Duodenal mucosa (tissue), 2 donors: ENCODE measurements around the gene HOXD4.

ENCODE experiments used
- H3K27ac ChIP-seq: one replicate; pipeline ENCODE4 v1.7.0; 2013; ENCODE audit warnings: low read depth, low read length
- H3K27me3 ChIP-seq, 2 donors: one replicate each; pipeline ENCODE4 v1.7.0; 2013; ENCODE audit warnings: low read length in 2 of 2, control low read depth in 1 of 2; ENCODE audit not compliant: insufficient read depth in 2 of 2, control insufficient read depth in 1 of 2
- H3K36me3 ChIP-seq, 2 donors: one replicate each; pipeline ENCODE4 v1.7.0; 2013; ENCODE audit warnings: low read length in 2 of 2, control low read depth in 1 of 2; ENCODE audit not compliant: insufficient read depth in 2 of 2, control insufficient read depth in 1 of 2
- H3K4me1 ChIP-seq, 2 donors: one replicate each; pipeline ENCODE4 v1.7.0; 2013; ENCODE audit warnings: low read length in 2 of 2, control low read depth in 1 of 2; ENCODE audit not compliant: insufficient read depth in 2 of 2, control insufficient read depth in 1 of 2
- H3K4me3 ChIP-seq, 2 donors: one replicate each; pipeline ENCODE4 v1.7.0; 2013; ENCODE audit warnings: low read length in 2 of 2, low read depth in 1 of 2
- H3K9ac ChIP-seq, 2 donors: one replicate each; pipeline ENCODE4 v1.7.0; 2013; ENCODE audit warnings: low read length in 2 of 2, low read depth in 1 of 2
- H3K9me3 ChIP-seq, 2 donors: one replicate each; pipeline ENCODE4 v1.7.0; 2013; ENCODE audit warnings: low read length in 2 of 2, control low read depth in 1 of 2; ENCODE audit not compliant: control insufficient read depth in 1 of 2

Gene HOXD4

GRCh38 chr2:176164611-176165369 is 13.4 kb downstream of the HOXD4 start:
- H3K27me3 ChIP-seq, result peaks cover 79 to 89% of the 10 kb centered on the region in 2 donors
- H3K4me3 ChIP-seq, result no peak overlapping the region
- no peak overlapping the region for H3K27ac ChIP-seq
- no peaks in the 10 kb centered on the region for H3K9me3 ChIP-seq
- H3K36me3 ChIP-seq, result no peaks in the 10 kb centered on the region
- H3K9ac ChIP-seq, result no peak overlapping the region
- H3K4me1 ChIP-seq, result no peaks in the 10 kb centered on the region

GRCh38 chr2:176165370-176166050 is 14.2 kb downstream of the HOXD4 start:
- Histone ChIP-seq H3K27ac (no peak overlapping the region), H3K9ac (no peak overlapping the region), H3K4me1 (no peaks in the 10 kb centered on the region), H3K4me3 (no peak overlapping the region), H3K9me3 (no peaks in the 10 kb centered on the region), H3K36me3 (no peaks in the 10 kb centered on the region), H3K27me3 (peaks cover 78 to 89% of the 10 kb centered on the region in 2 donors)

- Histone ChIP-seq H3K4me3 (no peak overlapping the region), H3K9ac (no peak overlapping the region), H3K9me3 (no peaks in the 10 kb centered on the region), H3K27me3 (peaks cover 78 to 89% of the 10 kb centered on the region in 2 donors), H3K4me1 (no peaks in the 10 kb centered on the region), H3K27ac (no peak overlapping the region), H3K36me3 (no peaks in the 10 kb centered on the region)
These were observed 14.9 kb downstream of the HOXD4 start for GRCh38 chr2:176166272-176166671.

- H3K9me3 ChIP-seq, result no peaks in the 10 kb centered on the region
- H3K4me3 ChIP-seq, result no peak overlapping the region
- no peaks in the 10 kb centered on the region for H3K4me1 ChIP-seq
- H3K27me3 ChIP-seq, result peaks cover 78 to 86% of the 10 kb centered on the region in 2 donors
- no peak overlapping the region for H3K9ac ChIP-seq
- H3K36me3 ChIP-seq, result no peaks in the 10 kb centered on the region
- no peak overlapping the region for H3K27ac ChIP-seq
These were observed 16.0 kb downstream of the HOXD4 start for GRCh38 chr2:176167398-176167797.

- H3K27me3 ChIP-seq, result peaks cover 77 to 88% of the 10 kb centered on the region in 2 donors
- peak overlapping the region; percentile 13 for H3K27ac ChIP-seq
- H3K4me1 ChIP-seq, result no peaks in the 10 kb centered on the region
- no peak overlapping the region for H3K4me3 ChIP-seq
- H3K9ac ChIP-seq, result no peak overlapping the region
- no peaks in the 10 kb centered on the region for H3K36me3 ChIP-seq
- H3K9me3 ChIP-seq, result no peaks in the 10 kb centered on the region
These were observed 17.8 kb downstream of the HOXD4 start for GRCh38 chr2:176169181-176169580.

- peaks cover 77 to 88% of the 10 kb centered on the region in 2 donors for H3K27me3 ChIP-seq
- H3K27ac ChIP-seq, result no peak overlapping the region
- H3K36me3 ChIP-seq, result no peaks in the 10 kb centered on the region
- no peaks in the 10 kb centered on the region for H3K4me1 ChIP-seq
- H3K9ac ChIP-seq, result no peak overlapping the region
- H3K4me3 ChIP-seq, result no peak overlapping the region
- H3K9me3 ChIP-seq, result no peaks in the 10 kb centered on the region
These were observed 18.4 kb downstream of the HOXD4 start for GRCh38 chr2:176169711-176170110.

- Histone ChIP-seq H3K27ac (no peak overlapping the region), H3K4me1 (no peaks in the 10 kb centered on the region), H3K27me3 (peaks cover 77 to 88% of the 10 kb centered on the region in 2 donors), H3K4me3 (no peak overlapping the region), H3K36me3 (no peaks in the 10 kb centered on the region), H3K9ac (no peak overlapping the region), H3K9me3 (no peaks in the 10 kb centered on the region)
These were observed 19.4 kb downstream of the HOXD4 start for GRCh38 chr2:176170602-176171305.

- H3K27me3 ChIP-seq, result peaks cover 77 to 88% of the 10 kb centered on the region in 2 donors
- H3K4me3 ChIP-seq, result no peak overlapping the region
- no peak overlapping the region for H3K9ac ChIP-seq
- H3K36me3 ChIP-seq, result no peaks in the 10 kb centered on the region
- H3K9me3 ChIP-seq, result no peaks in the 10 kb centered on the region
- no peak overlapping the region for H3K27ac ChIP-seq
- H3K4me1 ChIP-seq, result no peaks in the 10 kb centered on the region
These were observed 20.1 kb downstream of the HOXD4 start for GRCh38 chr2:176171351-176172006.

GRCh38 chr2:176172007-176172894 is 20.9 kb downstream of the HOXD4 start:
- no peaks in the 10 kb centered on the region for H3K4me1 ChIP-seq
- H3K36me3 ChIP-seq, result no peaks in the 10 kb centered on the region
- H3K4me3 ChIP-seq, result no peak overlapping the region
- no peaks in the 10 kb centered on the region for H3K9me3 ChIP-seq
- no peak overlapping the region for H3K9ac ChIP-seq
- H3K27me3 ChIP-seq, result peaks cover 83 to 87% of the 10 kb centered on the region in 2 donors
- H3K27ac ChIP-seq, result no peak overlapping the region
